GM18867 (cell line): ENCODE measurements around the gene USP15.
"Not testable (repeated sequence)": the region's sequence is repeated elsewhere in the genome, so short reads cannot be mapped to it uniquely, and the experiment has no call there.

Experiments used
- ATAC-seq: cut with Tn5 transposase; IDR thresholded peaks from one replicate; pipeline ENCODE4 v1.9.1; 2021; ENCODE audit warnings: mild to moderate bottlenecking, moderate library complexity; ENCODE audit not compliant: unreplicated experiment

USP15 gene

DNA sequence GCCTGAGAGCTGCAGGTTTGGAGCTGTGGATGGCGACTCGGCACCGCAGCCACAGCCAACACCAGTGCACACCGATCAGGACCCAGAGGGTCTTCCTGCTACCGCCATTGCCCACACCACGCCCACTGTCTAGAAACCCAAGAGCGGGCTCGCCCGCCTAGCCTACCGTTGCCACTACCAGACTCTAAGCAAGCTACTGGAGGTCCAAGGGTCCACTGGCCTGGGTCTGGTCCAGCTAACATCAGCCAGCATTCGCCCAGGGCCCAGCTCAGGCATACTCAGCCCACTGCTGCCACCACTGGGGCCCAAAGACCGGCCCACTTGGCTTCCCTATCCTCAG is 175.9 kb downstream of the USP15 start:
- peak; percentile 43 for ATAC-seq

DNA sequence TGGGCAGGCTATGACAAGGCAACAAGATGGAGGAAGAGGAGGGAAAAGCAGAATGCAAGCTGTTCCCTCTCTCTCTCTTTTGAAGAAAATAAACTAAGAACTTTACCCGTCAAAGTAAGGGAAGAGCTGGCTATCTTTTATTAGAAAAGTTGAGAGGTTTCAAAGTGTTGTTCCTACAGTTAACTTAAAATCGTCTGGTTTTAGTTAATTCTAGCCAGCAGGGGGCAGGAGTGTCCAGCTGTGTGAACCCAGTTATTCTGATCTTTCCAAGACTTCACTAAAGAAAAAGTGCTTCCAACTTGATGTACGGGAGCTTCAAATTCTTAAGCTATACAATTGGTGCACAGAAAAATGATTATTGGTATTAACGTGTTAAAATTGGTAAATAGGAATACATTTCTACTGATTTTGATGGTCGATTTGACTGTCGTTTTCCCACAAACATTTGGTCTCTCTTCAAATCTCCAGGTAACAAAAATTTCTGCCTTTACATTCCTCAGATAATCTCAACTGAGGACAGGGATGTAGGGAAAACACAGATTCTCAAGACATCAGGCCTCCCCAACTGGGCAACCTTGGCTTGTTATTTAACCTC is 178.0 kb downstream of the USP15 start:
- no peak for ATAC-seq

- ATAC-seq, result no peak
Observed at GRCh38 chr12:62446754-62447452, 186.7 kb downstream of the USP15 start.

DNA sequence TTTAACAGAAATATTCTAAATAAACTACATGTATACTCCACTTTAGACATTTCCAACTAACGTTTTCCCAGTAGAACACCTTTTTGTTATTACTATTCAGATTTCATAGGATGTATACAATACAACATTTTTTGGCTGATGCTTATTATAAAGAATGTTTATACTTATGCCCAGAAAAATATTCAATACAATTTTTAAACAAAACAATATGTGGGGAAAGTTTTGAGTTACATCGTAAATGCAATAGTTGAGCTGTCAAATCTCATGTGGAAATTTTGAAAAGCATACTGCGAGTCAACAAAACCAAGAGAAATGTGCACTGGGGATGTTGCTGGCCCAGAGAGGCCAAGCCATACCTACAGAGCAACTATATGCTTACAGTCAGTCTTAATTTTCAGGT is 188.2 kb downstream of the USP15 start:
- no peak for ATAC-seq

- ATAC-seq, result not testable (repeated sequence)
Observed at GRCh38 chr12:62455429-62455828, 195.2 kb downstream of the USP15 start.

DNA sequence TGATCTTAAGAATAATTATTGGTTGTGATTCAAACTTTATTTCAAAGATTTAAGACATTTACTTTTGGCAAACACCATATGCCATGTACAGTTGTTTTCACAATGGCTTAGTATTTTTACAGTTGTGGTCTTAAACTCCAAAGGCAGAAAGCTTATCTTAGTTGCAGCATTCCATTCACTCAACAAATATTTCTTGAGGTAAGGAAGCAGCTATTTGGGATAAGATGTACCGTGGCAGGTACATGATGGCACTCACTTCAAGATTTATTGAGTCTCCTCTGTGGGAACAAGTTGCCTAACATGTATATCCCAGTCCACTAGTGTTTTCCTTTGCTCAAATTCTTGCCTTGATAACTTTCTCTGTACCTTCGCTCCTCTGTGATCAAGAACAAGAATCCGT is 198.4 kb downstream of the USP15 start:
- no peak for ATAC-seq

- no peak for ATAC-seq
Observed at GRCh38 chr12:62459976-62460375, 199.8 kb downstream of the USP15 start.

- not testable (repeated sequence) for ATAC-seq
Observed at GRCh38 chr12:62461171-62461837, 201.1 kb downstream of the USP15 start.

GRCh38 chr12:62463252-62463651 is 203.0 kb downstream of the USP15 start:
- not testable (repeated sequence) for ATAC-seq
